ENCODE measurements around the gene MCUB. TPM values are rescaled to one million over a fixed set of nuclear protein-coding genes. Genes with fewer than 3 reads are reported as not detected.

MCUB gene
- total and polyA plus RNA-seq, 2 of the 13 experiments (the other 11 are each of a cell fraction or from before 2014, with no cell fraction given) = 0.95 to 2.2 TPM

- no peak for TF ChIP-seq HOMEZ (CRISPR knock-in tag; IDR thresholded peaks at IDR 0.05; ENCODE audit: low read depth)
- no peak for TF ChIP-seq BCLAF1 (IDR thresholded peaks at IDR 0.05)
- TF ChIP-seq ZC3H13 (CRISPR knock-in tag; IDR thresholded peaks at IDR 0.05) = peak; percentile 90
- TF ChIP-seq ZNF446 (CRISPR knock-in tag; IDR thresholded peaks at IDR 0.05) = no peak
- TF ChIP-seq FOSL2 (CRISPR knock-in tag; IDR thresholded peaks at IDR 0.05) = no peak
- TF ChIP-seq FOXO4 (CRISPR knock-in tag; conservative IDR thresholded peaks at IDR 0.05) = no peak
- no peak for TF ChIP-seq KIAA2018 (CRISPR knock-in tag; IDR thresholded peaks at IDR 0.05; ENCODE audit: borderline replicate concordance)
- TF ChIP-seq CENPX (CRISPR knock-in tag; IDR thresholded peaks at IDR 0.05) = no peak
- no peak for TF ChIP-seq ZNF781 (CRISPR knock-in tag; IDR thresholded peaks at IDR 0.05; ENCODE audit: borderline replicate concordance, not compliant biosample characterization)
- TF ChIP-seq REL (CRISPR knock-in tag; conservative IDR thresholded peaks at IDR 0.05) = no peak; the same call in 1 of the 2 replicates
- no peak for TF ChIP-seq ZBTB39 (CRISPR knock-in tag; IDR thresholded peaks at IDR 0.05)
Measured at GRCh38 chr4:109729718-109730618, 169.9 kb downstream of the MCUB start, which contains the start of gene PLA2G12A (continued).
